ENCODE measurements around the gene MCM7. TPM values are rescaled to one million over a fixed set of nuclear protein-coding genes. Genes with fewer than 3 reads are reported as not detected.

Gene MCM7
- total RNA-seq, 2 donors from 2014 or later: 248 to 526 TPM

DNA sequence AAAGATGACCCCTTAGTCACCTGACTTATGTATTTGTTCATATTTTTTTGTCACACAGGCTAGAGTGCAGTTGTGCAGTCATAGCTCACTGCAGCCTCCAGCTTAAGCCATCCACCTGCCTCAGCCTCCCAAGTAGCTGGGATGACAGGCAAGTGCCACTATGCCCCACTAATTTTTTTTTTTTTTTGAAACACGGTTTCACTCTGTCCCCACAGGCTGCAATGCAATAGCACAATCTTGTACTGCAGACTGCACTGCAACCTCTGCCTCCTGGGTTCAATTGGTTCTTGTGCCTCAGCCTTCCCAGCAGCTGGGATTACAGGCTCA lies 27.4 kb upstream of the MCM7 start:
- Mint-ChIP-seq H3K4me1 (ENCODE audit: low read depth in 2 of 2) (peaks cover 25 to 31% of the 10 kb centered on the region in 2 donors), H3K4me3 (peak overlapping the region; percentile 62), H3K36me3 (no peaks in the 10 kb centered on the region), H3K27me3 (no peaks in the 10 kb centered on the region), H3K9me3 (no peaks in the 10 kb centered on the region), H3K27ac (no peak overlapping the region)
- no peak for ATAC-seq
- DNase-seq (ENCODE audit: low spot score): no peak

DNA sequence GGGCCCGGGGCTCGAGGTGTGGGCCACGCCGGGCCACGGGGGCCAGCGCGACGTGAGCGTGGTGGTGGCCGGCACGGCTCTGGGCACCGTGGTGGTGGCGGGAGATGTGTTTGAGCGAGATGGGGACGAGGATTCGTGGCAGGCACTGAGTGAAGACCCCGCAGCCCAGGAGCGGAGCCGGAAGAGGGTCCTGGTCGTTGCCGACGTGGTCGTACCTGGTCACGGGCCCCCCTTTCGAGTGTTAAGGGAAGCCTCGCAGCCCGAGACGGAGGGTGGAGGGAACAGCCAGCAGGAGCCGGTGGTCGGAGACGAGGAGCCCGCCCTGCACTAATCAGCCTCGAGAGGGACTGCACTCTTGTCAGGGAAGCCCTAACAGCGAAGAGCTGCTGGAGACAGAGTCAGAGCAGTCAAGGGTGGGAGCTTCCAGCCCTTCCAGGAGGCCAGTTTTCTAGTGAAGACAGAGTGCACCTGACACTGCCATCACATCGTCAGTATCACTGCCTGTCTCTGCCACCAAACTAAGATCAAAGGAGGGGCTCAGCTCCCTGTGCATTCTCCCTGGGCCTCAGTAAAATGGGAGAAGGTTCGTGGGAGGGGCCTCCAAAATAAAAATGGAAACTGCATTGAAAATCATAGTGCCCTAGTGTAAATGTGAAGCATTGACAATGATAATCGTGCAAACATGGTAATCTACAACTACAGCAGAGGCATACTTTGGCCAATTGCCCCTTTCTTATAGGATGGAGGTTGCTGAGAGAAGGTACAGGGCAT lies 26.9 kb upstream of the MCM7 start:
- DNase-seq (ENCODE audit: low spot score): no peak
- Mint-ChIP-seq H3K9me3 (no peaks in the 10 kb centered on the region), H3K27ac (no peak overlapping the region), H3K27me3 (no peaks in the 10 kb centered on the region), H3K36me3 (no peaks in the 10 kb centered on the region), H3K4me1 (ENCODE audit: low read depth in 2 of 2) (peaks cover 25 to 31% of the 10 kb centered on the region in 2 donors), H3K4me3 (peak overlapping the region; percentile 62)
- no peak for ATAC-seq

DNA sequence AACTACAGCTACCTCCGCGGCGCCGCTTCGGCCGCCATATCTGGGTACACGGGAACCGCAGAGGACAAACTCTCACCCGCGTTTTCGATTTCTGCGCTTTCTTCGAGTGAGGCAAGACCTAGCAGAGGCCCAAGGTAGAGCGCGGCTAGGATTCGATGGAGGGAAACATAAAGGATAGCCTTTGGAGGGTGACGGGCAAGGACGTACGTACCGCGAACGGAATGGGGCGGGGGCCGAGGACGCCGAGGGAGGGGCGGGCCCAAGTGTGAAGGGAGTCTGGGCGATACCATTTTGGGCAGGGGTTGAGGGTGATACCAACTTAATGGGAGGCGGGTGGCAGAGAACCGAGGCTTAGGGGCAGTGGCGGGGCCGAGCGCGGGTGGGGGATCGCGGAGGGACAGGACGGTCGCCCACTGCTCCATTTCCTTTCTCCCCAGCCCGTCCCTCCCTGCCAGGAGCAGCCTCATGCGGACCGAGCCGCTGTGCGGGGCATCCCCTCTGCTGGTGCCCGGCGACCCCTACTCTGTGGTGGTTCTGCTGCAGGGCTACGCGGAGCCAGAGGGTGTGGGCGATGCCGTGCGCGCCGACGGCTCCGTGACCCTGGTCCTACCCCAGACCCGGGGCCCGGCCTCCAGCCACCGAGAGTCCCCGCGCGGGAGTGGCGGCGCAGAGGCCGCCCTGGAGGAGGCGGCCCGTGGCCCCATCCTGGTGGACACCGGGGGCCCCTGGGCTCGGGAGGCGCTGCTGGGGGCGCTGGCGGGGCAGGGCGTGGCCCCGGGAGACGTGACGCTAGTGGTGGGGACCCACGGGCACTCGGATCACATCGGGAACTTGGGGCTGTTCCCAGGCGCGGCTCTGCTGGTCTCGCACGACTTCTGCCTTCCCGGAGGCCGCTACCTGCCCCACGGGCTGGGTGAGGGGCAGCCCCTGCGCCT lies 26.0 kb upstream of the MCM7 start, which contains the start of gene MBLAC1:
MBLAC1 (plus strand) TSS at position 37 of the 935 bp plus-strand sequence; CDS start at position 466, 429 bp downstream.
- Mint-ChIP-seq H3K36me3 (no peaks in the 10 kb centered on the region), H3K4me3 (peak within 1 kb of the TSS; percentile 96), H3K27me3 (no peaks in the 10 kb centered on the region), H3K4me1 (ENCODE audit: low read depth in 2 of 2) (peaks cover 21 to 31% of the 10 kb centered on the region in 2 donors), H3K9me3 (no peaks in the 10 kb centered on the region), H3K27ac (peak within 1 kb of the TSS; percentile 94 to 97)
- DNase-seq (ENCODE audit: low spot score): peak; percentile 89
- ATAC-seq: peak; percentile 92

DNA sequence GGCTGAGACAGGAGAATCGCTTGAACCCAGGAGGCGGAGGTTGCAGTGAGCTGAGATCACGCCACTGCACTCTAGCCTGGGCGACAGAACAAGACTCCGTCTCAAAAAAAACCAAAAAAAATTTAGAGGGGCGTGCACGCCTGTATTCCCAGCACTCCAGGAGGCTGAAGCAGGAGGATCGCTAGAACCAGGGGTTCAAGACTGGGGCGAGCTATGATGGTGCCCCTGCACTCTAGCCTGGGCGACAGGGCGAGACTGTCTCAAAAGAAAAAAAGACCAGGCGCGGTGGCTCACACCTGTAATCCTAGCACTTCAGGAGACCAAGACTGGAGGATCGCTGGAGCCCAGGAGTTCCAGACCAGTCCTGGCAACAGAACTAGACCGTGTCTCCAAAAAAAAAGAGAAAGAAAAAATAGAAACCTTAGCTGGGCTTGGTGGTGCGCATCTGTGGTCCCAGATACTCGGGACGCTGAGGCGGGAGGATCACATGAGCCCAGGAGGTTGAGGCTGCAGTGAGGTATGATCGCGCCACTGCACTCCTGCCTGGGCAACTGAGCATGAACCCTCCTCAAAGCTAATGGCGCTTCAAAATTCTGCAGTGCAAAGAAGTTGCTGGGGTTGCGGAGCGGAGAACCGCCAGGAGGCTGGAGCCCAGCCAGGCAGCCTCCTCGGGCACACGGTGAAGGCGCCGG lies 25.2 kb upstream of the MCM7 start:
- H3K4me1 Mint-ChIP-seq (ENCODE audit: low read depth in 2 of 2): peaks cover 17 to 27% of the 10 kb centered on the region in 2 donors

DNA sequence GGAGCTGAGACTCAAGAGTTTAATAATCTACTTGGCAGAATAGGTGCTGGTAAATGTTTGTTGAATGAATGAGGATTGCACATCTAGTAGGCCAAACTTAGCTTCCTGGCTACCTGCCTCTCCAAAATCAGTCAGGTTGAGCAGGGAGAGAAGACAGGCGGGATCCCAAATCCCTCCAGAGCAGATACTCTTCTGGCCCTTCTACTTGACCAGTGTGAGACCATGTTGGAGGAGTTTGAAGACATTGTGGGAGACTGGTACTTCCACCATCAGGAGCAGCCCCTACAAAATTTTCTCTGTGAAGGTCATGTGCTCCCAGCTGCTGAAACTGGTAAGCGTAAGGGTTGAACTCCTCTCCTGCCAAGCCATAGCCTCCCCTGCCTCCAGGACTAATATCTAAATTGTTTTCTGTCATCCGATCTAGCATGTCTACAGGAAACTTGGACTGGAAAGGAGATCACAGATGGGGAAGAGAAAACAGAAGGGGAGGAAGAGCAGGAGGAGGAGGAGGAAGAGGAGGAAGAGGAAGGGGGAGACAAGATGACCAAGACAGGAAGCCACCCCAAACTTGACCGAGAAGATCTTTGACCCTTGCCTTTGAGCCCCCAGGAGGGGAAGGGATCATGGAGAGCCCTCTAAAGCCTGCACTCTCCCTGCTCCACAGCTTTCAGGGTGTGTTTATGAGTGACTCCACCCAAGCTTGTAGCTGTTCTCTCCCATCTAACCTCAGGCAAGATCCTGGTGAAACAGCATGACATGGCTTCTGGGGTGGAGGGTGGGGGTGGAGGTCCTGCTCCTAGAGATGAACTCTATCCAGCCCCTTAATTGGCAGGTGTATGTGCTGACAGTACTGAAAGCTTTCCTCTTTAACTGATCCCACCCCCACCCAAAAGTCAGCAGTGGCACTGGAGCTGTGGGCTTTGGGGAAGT lies 23.4 kb upstream of the MCM7 start:
- Mint-ChIP-seq H3K36me3 (no peaks in the 10 kb centered on the region), H3K4me1 (ENCODE audit: low read depth in 2 of 2) (peaks cover 22 to 35% of the 10 kb centered on the region in 2 donors), H3K4me3 (no peak overlapping the region), H3K27ac (peak overlapping the region; percentile 37 to 94), H3K27me3 (no peaks in the 10 kb centered on the region), H3K9me3 (no peaks in the 10 kb centered on the region)
- ATAC-seq: no peak
- no peak for DNase-seq (ENCODE audit: low spot score)

More for the DNA sequence above, 25.2 kb upstream of the MCM7 start:
- ATAC-seq (no peak), DNase-seq (ENCODE audit: low spot score) (no peak)
- peak overlapping the region; percentile 96 for H3K4me3 Mint-ChIP-seq
- no peaks in the 10 kb centered on the region for H3K36me3 Mint-ChIP-seq
- no peaks in the 10 kb centered on the region for H3K27me3 Mint-ChIP-seq
- H3K9me3 Mint-ChIP-seq: no peaks in the 10 kb centered on the region
- H3K27ac Mint-ChIP-seq: peak overlapping the region; percentile 94 to 97

DNA sequence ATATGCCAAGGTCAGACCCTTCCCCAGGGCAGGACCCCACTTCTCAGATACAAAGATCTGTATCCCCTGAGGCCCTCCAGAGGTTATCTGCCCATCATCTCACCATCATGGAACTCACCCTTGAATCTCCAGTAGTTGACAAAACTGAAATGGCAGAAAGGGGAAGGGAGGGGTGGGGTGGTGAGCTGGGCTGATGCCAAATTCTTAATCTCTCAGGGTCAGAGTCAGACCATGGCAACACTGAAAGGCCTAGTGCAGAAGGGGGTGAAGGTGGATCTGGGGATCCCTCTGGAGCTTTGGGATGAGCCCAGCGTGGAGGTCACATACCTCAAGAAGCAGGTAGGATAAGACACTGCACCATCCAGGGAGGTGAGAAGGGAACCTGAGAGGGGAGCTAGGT lies 21.4 kb upstream of the MCM7 start:
- no peak for DNase-seq (ENCODE audit: low spot score)
- Mint-ChIP-seq H3K4me1 (ENCODE audit: low read depth in 2 of 2) (peaks cover 29 to 41% of the 10 kb centered on the region in 2 donors), H3K9me3 (no peaks in the 10 kb centered on the region), H3K36me3 (no peaks in the 10 kb centered on the region), H3K27me3 (no peaks in the 10 kb centered on the region), H3K4me3 (no peak overlapping the region), H3K27ac (no peak overlapping the region)
- no peak for ATAC-seq

DNA sequence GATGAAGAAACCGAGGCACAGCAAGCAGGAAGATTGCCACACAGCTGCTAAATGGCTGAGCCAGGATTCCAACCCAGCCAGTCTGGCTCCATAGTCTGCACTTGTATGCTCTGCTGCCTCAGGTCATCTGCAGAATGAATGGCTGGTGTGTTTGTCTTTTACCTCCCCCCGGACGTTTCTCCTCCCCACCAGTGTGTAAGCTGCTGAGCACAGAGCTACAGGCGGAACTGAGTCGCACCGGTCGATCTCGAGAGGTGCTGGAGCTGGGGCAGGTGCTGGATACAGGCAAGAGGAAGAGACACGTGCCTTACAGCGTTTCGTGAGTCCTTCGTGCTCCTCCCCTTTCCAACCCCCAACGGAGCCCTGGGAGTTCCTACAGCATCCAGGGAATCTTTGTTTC lies 20.9 kb upstream of the MCM7 start:
- no peak overlapping the region for H3K27ac Mint-ChIP-seq
- ATAC-seq (no peak), DNase-seq (ENCODE audit: low spot score) (no peak)
- H3K36me3 Mint-ChIP-seq: no peaks in the 10 kb centered on the region
- peaks cover 29 to 41% of the 10 kb centered on the region in 2 donors for H3K4me1 Mint-ChIP-seq (ENCODE audit: low read depth in 2 of 2)
- no peak overlapping the region for H3K4me3 Mint-ChIP-seq
- H3K27me3 Mint-ChIP-seq: no peaks in the 10 kb centered on the region
- H3K9me3 Mint-ChIP-seq: no peaks in the 10 kb centered on the region

DNA sequence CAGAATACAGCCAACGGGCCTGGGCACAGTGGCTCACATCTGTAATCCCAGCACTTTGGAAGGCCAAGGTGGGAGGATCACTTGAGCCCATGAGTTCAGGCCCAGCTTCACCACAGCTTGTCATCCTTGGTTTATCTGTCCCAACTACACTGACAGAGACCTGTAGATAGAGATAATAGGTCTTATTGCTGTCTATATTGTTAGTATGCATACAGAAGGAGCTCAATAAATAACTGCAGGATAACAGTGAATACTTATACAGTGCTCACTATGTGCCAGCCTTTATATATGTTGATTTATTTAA lies 19.5 kb upstream of the MCM7 start:
- peaks cover 33 to 36% of the 10 kb centered on the region in 2 donors for H3K4me1 Mint-ChIP-seq (ENCODE audit: low read depth in 2 of 2)
- no peak for DNase-seq (ENCODE audit: low spot score)
- no peaks in the 10 kb centered on the region for H3K36me3 Mint-ChIP-seq
- H3K27ac Mint-ChIP-seq: peak overlapping the region; percentile 99
- H3K4me3 Mint-ChIP-seq: peak overlapping the region; percentile 95
- no peaks in the 10 kb centered on the region for H3K27me3 Mint-ChIP-seq
- H3K9me3 Mint-ChIP-seq: no peaks in the 10 kb centered on the region
- no peak for ATAC-seq

DNA sequence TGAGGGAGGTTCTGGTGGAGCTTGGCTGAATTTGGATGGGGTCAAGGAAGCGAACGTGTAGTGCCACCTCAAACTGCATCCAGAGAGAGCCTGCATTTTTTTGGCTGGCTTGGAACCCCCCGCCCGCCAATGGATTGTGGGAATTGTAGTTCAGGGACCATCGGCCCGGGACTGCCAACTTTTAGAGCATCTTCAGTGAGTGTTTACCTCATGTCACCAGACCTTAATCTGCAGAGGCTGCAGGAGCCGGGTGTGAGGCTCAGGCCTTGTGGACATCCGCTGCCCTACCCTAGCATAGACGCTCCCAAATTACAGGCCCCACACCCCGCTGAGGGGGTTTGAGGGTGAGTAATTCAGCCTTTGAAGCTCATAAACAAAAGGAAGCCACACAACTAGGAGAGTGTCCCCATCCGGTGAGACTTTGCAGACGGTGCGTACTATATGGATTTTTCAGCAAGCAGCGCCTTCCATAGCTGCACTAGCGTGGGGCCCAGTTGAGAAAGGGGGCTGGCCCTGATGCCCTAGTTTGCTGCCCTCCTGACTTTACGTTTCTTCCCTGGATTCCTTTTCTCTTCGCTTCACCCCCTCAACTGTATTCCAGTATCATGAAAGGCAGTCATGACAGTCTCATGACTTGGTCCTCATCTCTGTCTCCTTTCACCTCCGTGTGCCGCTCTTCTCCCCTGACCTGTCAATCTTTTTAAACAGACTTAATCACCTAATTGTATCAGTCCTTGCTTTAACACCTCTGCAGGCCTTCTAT lies 19.0 kb upstream of the MCM7 start:
- peak overlapping the region; percentile 99 for H3K27ac Mint-ChIP-seq
- no peaks in the 10 kb centered on the region for H3K9me3 Mint-ChIP-seq
- ATAC-seq: peak; percentile 55 to 58
- H3K27me3 Mint-ChIP-seq: no peaks in the 10 kb centered on the region
- peaks cover 31 to 34% of the 10 kb centered on the region in 2 donors for H3K4me1 Mint-ChIP-seq (ENCODE audit: low read depth in 2 of 2)
- DNase-seq (ENCODE audit: low spot score): no peak
- H3K4me3 Mint-ChIP-seq: peak overlapping the region; percentile 95
- no peaks in the 10 kb centered on the region for H3K36me3 Mint-ChIP-seq

DNA sequence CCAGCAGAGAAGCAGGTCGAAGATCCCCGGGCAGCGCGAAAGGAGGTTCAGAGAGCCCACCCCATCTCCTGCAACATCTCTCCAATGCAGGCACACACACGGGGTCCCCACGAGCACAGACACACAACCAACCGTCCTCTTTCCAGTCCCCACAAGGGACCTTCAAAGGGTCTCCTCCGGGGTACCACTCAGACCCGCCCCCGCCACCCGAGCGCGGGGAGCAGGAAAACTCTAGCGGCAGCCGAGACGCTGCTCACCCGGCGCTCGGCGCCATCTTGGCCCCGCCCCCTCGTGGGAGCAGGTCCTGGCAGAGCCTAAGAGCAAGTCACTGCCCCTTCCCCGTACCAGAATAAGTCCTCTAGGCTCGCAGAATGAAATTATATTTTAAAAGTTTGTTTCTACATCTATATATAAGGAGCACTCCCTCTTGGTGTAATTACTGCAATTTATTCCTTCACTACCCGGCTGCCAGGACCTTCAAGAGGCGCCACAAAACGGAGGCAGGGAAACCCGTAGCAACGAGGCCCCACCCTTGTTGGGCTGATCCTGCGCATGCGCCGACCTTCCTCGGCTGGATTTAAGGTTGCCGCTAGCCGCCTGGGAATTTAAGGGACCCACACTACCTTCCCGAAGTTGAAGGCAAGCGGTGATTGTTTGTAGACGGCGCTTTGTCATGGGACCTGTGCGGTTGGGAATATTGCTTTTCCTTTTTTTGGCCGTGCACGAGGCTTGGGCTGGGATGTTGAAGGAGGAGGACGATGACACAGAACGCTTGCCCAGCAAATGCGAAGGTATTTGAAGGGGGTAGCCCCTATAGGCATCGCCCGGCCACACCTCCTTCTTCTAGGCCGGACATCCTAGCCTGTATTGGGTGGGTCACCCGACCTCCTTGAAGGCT lies 18.1 kb upstream of the MCM7 start, which contains the start of the genes CNPY4 and TAF6:
CNPY4 (plus strand) TSS at position 563 of the 898 bp plus-strand sequence; CDS start at position 674, 111 bp downstream.
TAF6 (minus strand) TSS at position 287 of the 898 bp plus-strand sequence. CDS start 5,149 bp downstream, outside the sequence.
- no peaks in the 10 kb centered on the region for H3K36me3 Mint-ChIP-seq
- peak; percentile 92 for DNase-seq (ENCODE audit: low spot score)
- no peaks in the 10 kb centered on the region for H3K9me3 Mint-ChIP-seq
- peak; percentile 87 to 92 for ATAC-seq
- peak within 1 kb of the TSS; percentile 95 for H3K4me3 Mint-ChIP-seq
- peak within 1 kb of the TSS; percentile 99 for H3K27ac Mint-ChIP-seq
- peaks cover 23 to 28% of the 10 kb centered on the region in 2 donors for H3K4me1 Mint-ChIP-seq (ENCODE audit: low read depth in 2 of 2)
- no peaks in the 10 kb centered on the region for H3K27me3 Mint-ChIP-seq

DNA sequence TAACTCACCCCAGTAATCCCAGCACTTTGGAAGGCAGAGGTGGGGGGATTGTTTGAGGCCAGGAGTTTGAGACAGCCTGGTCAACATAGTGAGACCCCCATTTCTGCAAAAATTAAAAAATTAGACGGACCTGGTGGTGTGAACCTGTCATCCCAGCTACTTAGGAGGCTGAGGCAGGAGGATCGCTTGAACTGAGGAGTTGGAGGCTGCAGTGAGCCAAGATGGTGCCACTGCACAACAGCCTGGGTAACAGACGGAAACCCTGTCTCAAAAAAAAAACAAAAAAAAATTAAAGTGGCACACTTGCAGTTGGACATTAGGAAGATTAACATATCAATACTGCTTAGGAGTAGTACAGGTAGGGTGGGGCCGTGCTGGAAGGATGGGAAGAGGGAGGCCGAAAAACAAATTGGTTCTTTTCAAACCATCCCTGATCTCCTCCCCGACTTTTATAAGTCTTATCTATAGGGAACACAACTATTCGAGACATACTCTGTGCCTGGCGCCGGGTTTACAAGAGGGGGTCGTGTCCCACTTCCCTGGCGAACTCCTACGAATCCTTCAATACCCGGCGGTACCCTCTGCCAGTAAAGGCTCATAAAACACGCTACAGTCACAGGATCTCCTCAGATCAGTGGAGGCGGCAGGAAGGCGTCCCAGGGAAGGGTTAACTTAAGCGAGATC lies 17.3 kb upstream of the MCM7 start:
- no peaks in the 10 kb centered on the region for H3K9me3 Mint-ChIP-seq
- H3K36me3 Mint-ChIP-seq: no peaks in the 10 kb centered on the region
- H3K27me3 Mint-ChIP-seq: no peaks in the 10 kb centered on the region
- peak overlapping the region; percentile 99 for H3K27ac Mint-ChIP-seq
- no peak for DNase-seq (ENCODE audit: low spot score)
- H3K4me1 Mint-ChIP-seq (ENCODE audit: low read depth in 2 of 2): peaks cover 22 to 31% of the 10 kb centered on the region in 2 donors
- H3K4me3 Mint-ChIP-seq: peak overlapping the region; percentile 95
- no peak for ATAC-seq
